Ishikawa (cell line): Measurements from ENCODE around the gene FOXD1.

Experiments used
- CEBPB ChIP-seq: IDR thresholded peaks from 2 replicates; pipeline ENCODE4 v1.6.1; 2012
- CREB1 ChIP-seq: IDR thresholded peaks from 2 replicates; pipeline ENCODE4 v1.6.1; 2012; ENCODE audit warnings: low read depth
- EGR1 ChIP-seq: IDR thresholded peaks from 2 replicates; pipeline ENCODE4 v1.6.1; 2012
- EP300 ChIP-seq: IDR thresholded peaks from 2 replicates; pipeline ENCODE4 v1.6.1; 2012; ENCODE audit warnings: borderline replicate concordance
- FOXM1 ChIP-seq: IDR thresholded peaks from 2 replicates; pipeline ENCODE4 v1.6.1; 2012; ENCODE audit warnings: low read depth, borderline replicate concordance
- MAX ChIP-seq: IDR thresholded peaks from 2 replicates; pipeline ENCODE4 v1.6.1; 2012
- NFIC ChIP-seq: IDR thresholded peaks from 2 replicates; pipeline ENCODE4 v1.6.1; 2012
- RAD21 ChIP-seq: IDR thresholded peaks from 2 replicates; pipeline ENCODE4 v1.6.1; 2012; ENCODE audit warnings: low read depth
- REST ChIP-seq: IDR thresholded peaks from 2 replicates; pipeline ENCODE4 v1.6.1; 2012; ENCODE audit warnings: low read depth, mild to moderate bottlenecking
- TAF1 ChIP-seq: IDR thresholded peaks from 2 replicates; pipeline ENCODE4 v1.6.1; 2012; ENCODE audit warnings: low read depth, mild to moderate bottlenecking
- TEAD4 ChIP-seq: IDR thresholded peaks from 2 replicates; pipeline ENCODE4 v1.6.1; 2012
- USF1 ChIP-seq: IDR thresholded peaks from 2 replicates; pipeline ENCODE4 v1.6.1; 2012
- YY1 ChIP-seq: IDR thresholded peaks from 2 replicates; pipeline ENCODE4 v1.6.1; 2012; ENCODE audit warnings: low read depth
- ZBTB7A ChIP-seq: IDR thresholded peaks from 2 replicates; pipeline ENCODE4 v1.6.1; 2012; ENCODE audit warnings: low read depth

GRCh38 chr5:73450672-73451223, 2.2 kb upstream of the FOXD1 start:
- TF ChIP-seq TAF1, result no peak
- no peak for TF ChIP-seq CEBPB
- no peak for TF ChIP-seq REST
- no peak for TF ChIP-seq CREB1
- no peak for TF ChIP-seq MAX
- no peak for TF ChIP-seq EGR1
- TF ChIP-seq ZBTB7A, result no peak
- no peak for TF ChIP-seq NFIC
- TF ChIP-seq FOXM1, result no peak
- no peak for TF ChIP-seq EP300
- TF ChIP-seq YY1, result no peak
- TF ChIP-seq USF1, result no peak
- no peak for TF ChIP-seq RAD21
- no peak for TF ChIP-seq TEAD4
